Measurements from ENCODE around the gene SCAPER. TPM values are rescaled to one million over a fixed set of nuclear protein-coding genes. Genes with fewer than 3 reads are reported as not detected.

SCAPER gene
- total RNA-seq (2014; rRNA removed; shearing (Covaris generic); ENCODE audit: low replicate concordance): 4.3 and 6.3 TPM in 2 replicates

- Histone ChIP-seq H4K20me1 (ENCODE audit: insufficient read depth, low read depth, low read length) (no peaks in the 10 kb centered on the region), H2AFZ (ENCODE audit: low read length) (peak within 1 kb of the TSS; percentile 97), H3K9ac (ENCODE audit: low read length) (peak within 1 kb of the TSS; percentile 75), H3K4me3 (ENCODE audit: low read length) (peak within 1 kb of the TSS; percentile 80), H3K27ac (ENCODE audit: low read length) (no peak within 1 kb of the TSS), H3K4me2 (ENCODE audit: low read depth, low read length, poor library complexity, severe bottlenecking) (peak within 1 kb of the TSS; percentile 82), H3K36me3 (ENCODE audit: insufficient read depth, low read length) (no peaks in the 10 kb centered on the region), H3K9me3 (ENCODE audit: low read length) (no peaks in the 10 kb centered on the region), H3K79me2 (ENCODE audit: low read length) (no peaks in the 10 kb centered on the region), H3K9me2 (replicated peaks; ENCODE audit: insufficient read depth, low read length) (no peaks in the 10 kb centered on the region), H3K27me3 (ENCODE audit: low read length) (no peaks in the 10 kb centered on the region), H3K4me1 (ENCODE audit: low read length) (peaks cover 20% of the 10 kb centered on the region)
- DNase-seq: peak; percentile 96
These were observed at the start of gene SCAPER for GRCh38 chr15:76905013-76905839. SCAPER (minus strand) TSS chr15:76905340; CDS start chr15:76883817, 21,523 bp downstream.

- H4K20me1 ChIP-seq (ENCODE audit: insufficient read depth, low read depth, low read length): no peaks in the 10 kb centered on the region
- H3K36me3 ChIP-seq (ENCODE audit: insufficient read depth, low read length): 0 out of 2 replicates have a peak, but pooled peaks cover 3% of the 10 kb centered on the region
- H3K9me2 ChIP-seq (replicated peaks; ENCODE audit: insufficient read depth, low read length): no peaks in the 10 kb centered on the region
- peak overlapping the region; percentile 56 for H3K4me2 ChIP-seq (ENCODE audit: low read depth, low read length, poor library complexity, severe bottlenecking)
- no peak overlapping the region for H3K9ac ChIP-seq (ENCODE audit: low read length)
- peaks cover 49% of the 10 kb centered on the region for H3K4me1 ChIP-seq (ENCODE audit: low read length)
- H3K27ac ChIP-seq (ENCODE audit: low read length): no peak overlapping the region; the same call in 1 of the 2 replicates
- H2AFZ ChIP-seq (ENCODE audit: low read length): no peak overlapping the region
- no peaks in the 10 kb centered on the region for H3K79me2 ChIP-seq (ENCODE audit: low read length)
- H3K4me3 ChIP-seq (ENCODE audit: low read length): no peak overlapping the region
- no peak for DNase-seq
- H3K9me3 ChIP-seq (ENCODE audit: low read length): no peaks in the 10 kb centered on the region
- H3K27me3 ChIP-seq (ENCODE audit: low read length): no peaks in the 10 kb centered on the region
These were observed 49.6 kb upstream of the SCAPER start for GRCh38 chr15:76954744-76955143.

- H3K9me3 ChIP-seq (ENCODE audit: low read length): no peaks in the 10 kb centered on the region
- no peaks in the 10 kb centered on the region for H3K9me2 ChIP-seq (replicated peaks; ENCODE audit: insufficient read depth, low read length)
- H3K27me3 ChIP-seq (ENCODE audit: low read length): no peaks in the 10 kb centered on the region
- peak overlapping the region; percentile 56 for H3K4me2 ChIP-seq (ENCODE audit: low read depth, low read length, poor library complexity, severe bottlenecking)
- peaks cover 47% of the 10 kb centered on the region for H3K4me1 ChIP-seq (ENCODE audit: low read length)
- H3K9ac ChIP-seq (ENCODE audit: low read length): no peak overlapping the region
- H3K79me2 ChIP-seq (ENCODE audit: low read length): no peaks in the 10 kb centered on the region
- H4K20me1 ChIP-seq (ENCODE audit: insufficient read depth, low read depth, low read length): no peaks in the 10 kb centered on the region
- DNase-seq: peak; percentile 57
- H3K36me3 ChIP-seq (ENCODE audit: insufficient read depth, low read length): peaks cover 9% of the 10 kb centered on the region; the same call in 1 of the 2 replicates
- H3K4me3 ChIP-seq (ENCODE audit: low read length): peak overlapping the region; percentile 15; the same call in 1 of the 2 replicates
- no peak overlapping the region for H2AFZ ChIP-seq (ENCODE audit: low read length)
- H3K27ac ChIP-seq (ENCODE audit: low read length): peak overlapping the region; percentile 27
These were observed 48.8 kb upstream of the SCAPER start for GRCh38 chr15:76953913-76954312.

GRCh38 chr15:76951220-76951619 lies 46.1 kb upstream of the SCAPER start:
- Histone ChIP-seq H3K27ac (ENCODE audit: low read length) (peak overlapping the region; percentile 70), H3K9ac (ENCODE audit: low read length) (peak overlapping the region; percentile 2; the same call in 1 of the 2 replicates), H2AFZ (ENCODE audit: low read length) (no peak overlapping the region), H3K4me2 (ENCODE audit: low read depth, low read length, poor library complexity, severe bottlenecking) (peak overlapping the region; percentile 39), H4K20me1 (ENCODE audit: insufficient read depth, low read depth, low read length) (no peaks in the 10 kb centered on the region), H3K4me1 (ENCODE audit: low read length) (peaks cover 54% of the 10 kb centered on the region), H3K9me2 (replicated peaks; ENCODE audit: insufficient read depth, low read length) (no peaks in the 10 kb centered on the region), H3K27me3 (ENCODE audit: low read length) (no peaks in the 10 kb centered on the region), H3K79me2 (ENCODE audit: low read length) (no peaks in the 10 kb centered on the region), H3K9me3 (ENCODE audit: low read length) (no peaks in the 10 kb centered on the region), H3K4me3 (ENCODE audit: low read length) (no peak overlapping the region), H3K36me3 (ENCODE audit: insufficient read depth, low read length) (peaks cover 25% of the 10 kb centered on the region; the same call in 1 of the 2 replicates)
- DNase-seq: peak; percentile 50

- Histone ChIP-seq H2AFZ (ENCODE audit: low read length) (no peak overlapping the region), H3K79me2 (ENCODE audit: low read length) (peaks cover 8% of the 10 kb centered on the region; the same call in 1 of the 2 replicates), H3K27ac (ENCODE audit: low read length) (0 out of 2 replicates have a peak overlapping the region, but pooled peaks have one; percentile 10), H3K9me2 (replicated peaks; ENCODE audit: insufficient read depth, low read length) (no peaks in the 10 kb centered on the region), H3K4me2 (ENCODE audit: low read depth, low read length, poor library complexity, severe bottlenecking) (no peak overlapping the region), H3K4me1 (ENCODE audit: low read length) (peaks cover 40% of the 10 kb centered on the region), H3K4me3 (ENCODE audit: low read length) (no peak overlapping the region), H3K9me3 (ENCODE audit: low read length) (no peaks in the 10 kb centered on the region), H3K9ac (ENCODE audit: low read length) (no peak overlapping the region), H4K20me1 (ENCODE audit: insufficient read depth, low read depth, low read length) (no peaks in the 10 kb centered on the region), H3K27me3 (ENCODE audit: low read length) (no peaks in the 10 kb centered on the region), H3K36me3 (ENCODE audit: insufficient read depth, low read length) (peaks cover 50% of the 10 kb centered on the region)
- no peak for DNase-seq
These were observed 42.3 kb upstream of the SCAPER start for GRCh38 chr15:76947454-76947853.

GRCh38 chr15:76945494-76946093 lies 40.5 kb upstream of the SCAPER start:
- Histone ChIP-seq H2AFZ (ENCODE audit: low read length) (no peak overlapping the region), H3K36me3 (ENCODE audit: insufficient read depth, low read length) (peaks cover 50% of the 10 kb centered on the region), H3K9me3 (ENCODE audit: low read length) (no peaks in the 10 kb centered on the region), H3K9me2 (replicated peaks; ENCODE audit: insufficient read depth, low read length) (no peaks in the 10 kb centered on the region), H3K9ac (ENCODE audit: low read length) (no peak overlapping the region), H3K27me3 (ENCODE audit: low read length) (no peaks in the 10 kb centered on the region), H3K4me2 (ENCODE audit: low read depth, low read length, poor library complexity, severe bottlenecking) (no peak overlapping the region), H3K4me1 (ENCODE audit: low read length) (peaks cover 36% of the 10 kb centered on the region), H3K4me3 (ENCODE audit: low read length) (no peak overlapping the region), H3K27ac (ENCODE audit: low read length) (no peak overlapping the region), H3K79me2 (ENCODE audit: low read length) (peaks cover 8% of the 10 kb centered on the region; the same call in 1 of the 2 replicates), H4K20me1 (ENCODE audit: insufficient read depth, low read depth, low read length) (no peaks in the 10 kb centered on the region)
- DNase-seq: no peak

GRCh38 chr15:76942331-76942730 lies 37.2 kb upstream of the SCAPER start:
- Histone ChIP-seq H3K9me3 (ENCODE audit: low read length) (no peaks in the 10 kb centered on the region), H3K27ac (ENCODE audit: low read length) (no peak overlapping the region), H3K4me2 (ENCODE audit: low read depth, low read length, poor library complexity, severe bottlenecking) (no peak overlapping the region), H3K9ac (ENCODE audit: low read length) (no peak overlapping the region), H3K4me3 (ENCODE audit: low read length) (no peak overlapping the region), H3K79me2 (ENCODE audit: low read length) (peaks cover 15% of the 10 kb centered on the region), H3K36me3 (ENCODE audit: insufficient read depth, low read length) (peaks cover 34% of the 10 kb centered on the region), H4K20me1 (ENCODE audit: insufficient read depth, low read depth, low read length) (no peaks in the 10 kb centered on the region), H3K4me1 (ENCODE audit: low read length) (peaks cover 19% of the 10 kb centered on the region), H2AFZ (ENCODE audit: low read length) (no peak overlapping the region), H3K9me2 (replicated peaks; ENCODE audit: insufficient read depth, low read length) (no peaks in the 10 kb centered on the region), H3K27me3 (ENCODE audit: low read length) (no peaks in the 10 kb centered on the region)
- no peak for DNase-seq

GRCh38 chr15:76941636-76942035 lies 36.5 kb upstream of the SCAPER start:
- Histone ChIP-seq H3K4me3 (ENCODE audit: low read length) (no peak overlapping the region), H3K36me3 (ENCODE audit: insufficient read depth, low read length) (peaks cover 39% of the 10 kb centered on the region), H4K20me1 (ENCODE audit: insufficient read depth, low read depth, low read length) (no peaks in the 10 kb centered on the region), H3K9me3 (ENCODE audit: low read length) (no peaks in the 10 kb centered on the region), H3K27me3 (ENCODE audit: low read length) (no peaks in the 10 kb centered on the region), H2AFZ (ENCODE audit: low read length) (no peak overlapping the region), H3K9me2 (replicated peaks; ENCODE audit: insufficient read depth, low read length) (no peaks in the 10 kb centered on the region), H3K4me2 (ENCODE audit: low read depth, low read length, poor library complexity, severe bottlenecking) (no peak overlapping the region), H3K27ac (ENCODE audit: low read length) (peak overlapping the region; percentile 62), H3K4me1 (ENCODE audit: low read length) (peaks cover 13% of the 10 kb centered on the region), H3K79me2 (ENCODE audit: low read length) (peaks cover 19% of the 10 kb centered on the region), H3K9ac (ENCODE audit: low read length) (no peak overlapping the region)
- DNase-seq: no peak
